ENCODE measurements around the gene SLC6A13. TPM values are rescaled to one million over a fixed set of nuclear protein-coding genes. Genes with fewer than 3 reads are reported as not detected.

SLC6A13 gene
- total and polyA plus RNA-seq, 10 of the 15 experiments (the other 5 are each of a cell fraction or from before 2014, with no cell fraction given): 0.18 to 1.2 (median 0.20) TPM; not detected in 3

- no peak for FAIRE-seq
- no peak for ATAC-seq
- H3K4me3 ChIP-seq: no peak overlapping the region
- ChIA-PET RAD21 (ENCODE audit: unreplicated experiment) (no interaction called here), POLR2A (no interaction called here), SMC1A (ENCODE audit: uncharacterized antibody, unreplicated experiment) (no interaction called here), CTCF (no interaction called here)
- H3K9me3 ChIP-seq (replicated peaks; ENCODE audit: control insufficient read depth, insufficient read depth, low read length): no peaks in the 10 kb centered on the region
- H3K4me2 ChIP-seq (ENCODE audit: control insufficient read depth, insufficient read depth): no peak overlapping the region
- peaks cover 4% of the 10 kb centered on the region; the same call in 1 of the 2 replicates for H3K4me1 ChIP-seq (ENCODE audit: control insufficient read depth, insufficient read depth, low read length)
- H3K9ac ChIP-seq (ENCODE audit: control insufficient read depth, insufficient read depth, low read length): no peak overlapping the region
- H3K27ac ChIP-seq (ENCODE audit: control insufficient read depth, insufficient read depth): no peak overlapping the region
- intact Hi-C loops (cut with micrococcal nuclease; ENCODE audit: unreplicated experiment) (no loop called here), in situ Hi-C loops (cut with MboI) (no loop called here)
- BruUV-seq (replicated peaks): no TSS peak
- H2AFZ ChIP-seq (ENCODE audit: control insufficient read depth, low read depth, low read length): no peak overlapping the region
- H3K36me3 ChIP-seq (ENCODE audit: control insufficient read depth in 2 of 2, insufficient read depth in 2 of 2, low read length in 1 of 2): no peaks in the 10 kb centered on the region
- no peaks in the 10 kb centered on the region; a peak in 3 of 4 replicates for H3K27me3 ChIP-seq (replicated peaks in 1 of 2; ENCODE audit: control insufficient read depth in 2 of 2, insufficient read depth in 2 of 2, low read length in 1 of 2)
- no peaks in the 10 kb centered on the region for H4K20me1 ChIP-seq (ENCODE audit: control insufficient read depth, insufficient read depth)
- 53% methylated on average over 15 of the region's 15 CpGs for WGBS (ENCODE audit: insufficient coverage, insufficient replicate concordance, low lambda C conversion rate, missing lambda C conversion rate)
- H3K79me2 ChIP-seq (ENCODE audit: control insufficient read depth, insufficient read depth, low read length): no peaks in the 10 kb centered on the region
- DNase-seq (ENCODE audit: low read depth, low spot score): no peak
- TF ChIP-seq RELB (IDR thresholded peaks at IDR 0.05; ENCODE audit: low read depth) (no peak), TCF3 (IDR thresholded peaks at IDR 0.05; ENCODE audit: borderline replicate concordance, insufficient read depth, low read depth, low read length) (no peak), CBX3 (IDR thresholded peaks at IDR 0.05; ENCODE audit: borderline replicate concordance, low read depth) (no peak), PAX5 (IDR thresholded peaks at IDR 0.05; ENCODE audit: borderline replicate concordance, low read depth, low read length) (no peak), POLR2AphosphoS2 (IDR thresholded peaks at IDR 0.05; ENCODE audit: low read depth, low read length) (no peak), SMAD1 (IDR thresholded peaks at IDR 0.05; ENCODE audit: low read depth, partially characterized antibody) (no peak), STAT1 (conservative IDR thresholded peaks at IDR 0.05) (no peak), PAX8 (IDR thresholded peaks at IDR 0.05) (no peak), MYB (IDR thresholded peaks at IDR 0.05; ENCODE audit: borderline replicate concordance, low read depth, low read length) (no peak), EP300 (IDR thresholded peaks at IDR 0.05; ENCODE audit: borderline replicate concordance in 1 of 2, control insufficient read depth in 1 of 2, low read depth in 2 of 2, low read length in 2 of 2) (no peak), BMI1 (IDR thresholded peaks at IDR 0.05; ENCODE audit: borderline replicate concordance) (no peak), NR2C1 (IDR thresholded peaks at IDR 0.05) (no peak)
- TF ChIP-seq, protein P1, sequence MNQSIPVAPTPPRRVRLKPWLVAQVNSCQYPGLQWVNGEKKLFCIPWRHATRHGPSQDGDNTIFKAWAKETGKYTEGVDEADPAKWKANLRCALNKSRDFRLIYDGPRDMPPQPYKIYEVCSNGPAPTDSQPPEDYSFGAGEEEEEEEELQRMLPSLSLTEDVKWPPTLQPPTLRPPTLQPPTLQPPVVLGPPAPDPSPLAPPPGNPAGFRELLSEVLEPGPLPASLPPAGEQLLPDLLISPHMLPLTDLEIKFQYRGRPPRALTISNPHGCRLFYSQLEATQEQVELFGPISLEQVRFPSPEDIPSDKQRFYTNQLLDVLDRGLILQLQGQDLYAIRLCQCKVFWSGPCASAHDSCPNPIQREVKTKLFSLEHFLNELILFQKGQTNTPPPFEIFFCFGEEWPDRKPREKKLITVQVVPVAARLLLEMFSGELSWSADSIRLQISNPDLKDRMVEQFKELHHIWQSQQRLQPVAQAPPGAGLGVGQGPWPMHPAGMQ (IDR thresholded peaks at IDR 0.05; ENCODE audit: borderline replicate concordance): no peak
Measured at GRCh38 chr12:172732-173161, 89.9 kb downstream of the SLC6A13 start.
